HG02571 (cell line): ENCODE data around the gene DNAAF2.
"Not testable (repeated sequence)": the region's sequence is repeated elsewhere in the genome, so short reads cannot be mapped to it uniquely, and the experiment has no call there.

Experiments used
- ATAC-seq: cut with Tn5 transposase; IDR thresholded peaks from one replicate; pipeline ENCODE4 v1.9.1; 2021; ENCODE audit warnings: mild to moderate bottlenecking, moderate library complexity; ENCODE audit not compliant: unreplicated experiment

The DNAAF2 gene

DNA sequence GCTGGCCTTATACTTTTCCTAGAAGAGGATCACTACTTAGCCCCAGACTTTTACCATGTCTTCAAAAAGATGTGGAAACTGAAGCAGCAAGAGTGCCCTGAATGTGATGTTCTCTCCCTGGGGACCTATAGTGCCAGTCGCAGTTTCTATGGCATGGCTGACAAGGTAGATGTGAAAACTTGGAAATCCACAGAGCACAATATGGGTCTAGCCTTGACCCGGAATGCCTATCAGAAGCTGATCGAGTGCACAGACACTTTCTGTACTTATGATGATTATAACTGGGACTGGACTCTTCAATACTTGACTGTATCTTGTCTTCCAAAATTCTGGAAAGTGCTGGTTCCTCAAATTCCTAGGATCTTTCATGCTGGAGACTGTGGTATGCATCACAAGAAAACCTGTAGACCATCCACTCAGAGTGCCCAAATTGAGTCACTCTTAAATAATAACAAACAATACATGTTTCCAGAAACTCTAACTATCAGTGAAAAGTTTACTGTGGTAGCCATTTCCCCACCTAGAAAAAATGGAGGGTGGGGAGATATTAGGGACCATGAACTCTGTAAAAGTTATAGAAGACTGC is 12.9 kb downstream of the DNAAF2 start:
- no peak for ATAC-seq

DNA sequence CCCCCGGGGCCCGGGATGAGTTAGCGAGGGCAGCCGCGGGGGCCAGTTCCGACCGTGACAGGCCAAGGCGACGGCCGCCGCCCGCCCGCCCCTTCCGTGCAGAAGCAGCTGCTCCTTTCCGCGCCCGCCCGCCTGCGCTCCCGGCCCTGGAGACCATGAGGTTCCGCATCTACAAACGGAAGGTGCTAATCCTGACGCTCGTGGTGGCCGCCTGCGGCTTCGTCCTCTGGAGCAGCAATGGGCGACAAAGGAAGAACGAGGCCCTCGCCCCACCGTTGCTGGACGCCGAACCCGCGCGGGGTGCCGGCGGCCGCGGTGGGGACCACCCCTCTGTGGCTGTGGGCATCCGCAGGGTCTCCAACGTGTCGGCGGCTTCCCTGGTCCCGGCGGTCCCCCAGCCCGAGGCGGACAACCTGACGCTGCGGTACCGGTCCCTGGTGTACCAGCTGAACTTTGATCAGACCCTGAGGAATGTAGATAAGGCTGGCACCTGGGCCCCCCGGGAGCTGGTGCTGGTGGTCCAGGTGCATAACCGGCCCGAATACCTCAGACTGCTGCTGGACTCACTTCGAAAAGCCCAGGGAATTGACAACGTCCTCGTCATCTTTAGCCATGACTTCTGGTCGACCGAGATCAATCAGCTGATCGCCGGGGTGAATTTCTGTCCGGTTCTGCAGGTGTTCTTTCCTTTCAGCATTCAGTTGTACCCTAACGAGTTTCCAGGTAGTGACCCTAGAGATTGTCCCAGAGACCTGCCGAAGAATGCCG is 13.7 kb downstream of the DNAAF2 start:
- peak; percentile 28 for ATAC-seq

DNA sequence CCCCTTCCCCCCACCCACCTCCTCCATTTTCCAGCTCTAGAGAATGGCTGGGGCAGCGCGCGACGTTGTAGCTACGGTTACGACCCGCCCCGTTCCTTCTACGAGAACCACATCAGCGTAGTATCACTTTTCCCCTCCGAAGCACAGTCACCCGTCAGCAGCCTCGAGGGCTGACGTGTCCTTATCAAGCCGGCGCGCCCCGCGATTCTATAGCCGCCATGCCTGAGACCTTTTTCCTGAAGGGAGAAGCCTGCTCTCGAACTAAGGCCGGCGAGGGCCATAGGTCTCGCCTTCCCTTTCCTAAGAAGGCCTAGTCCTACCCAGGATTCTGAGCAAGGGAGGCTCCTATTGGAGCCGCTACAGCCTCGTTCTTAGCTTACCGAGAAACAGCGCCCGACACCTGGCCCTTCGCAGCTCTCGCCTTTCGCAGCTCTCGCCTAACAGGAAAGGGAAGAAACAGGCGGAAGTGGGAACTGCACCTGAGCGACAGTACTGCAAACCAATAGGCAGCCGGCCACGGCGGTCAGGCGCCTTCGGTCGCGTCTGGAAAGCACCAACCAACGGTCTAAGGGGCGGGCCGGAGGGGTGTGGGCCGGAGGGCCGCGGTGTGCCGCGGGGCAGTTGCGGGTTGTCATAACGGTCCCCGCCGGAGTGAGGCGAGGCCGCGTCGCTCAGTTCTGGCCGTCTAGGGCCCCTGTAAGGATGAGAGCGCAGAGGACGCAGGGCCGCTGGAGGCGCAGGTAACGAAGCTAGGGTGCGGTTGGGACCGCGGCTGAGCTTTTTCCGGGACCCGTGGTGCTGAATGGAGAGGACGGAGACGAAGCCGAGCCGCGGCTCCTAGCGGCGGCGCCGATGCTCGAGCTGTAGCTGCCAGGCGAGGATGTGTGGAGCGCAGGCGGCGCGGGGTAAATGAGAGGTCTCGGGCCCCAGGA is 14.6 kb downstream of the DNAAF2 start, which contains the start of the genes MGAT2 and RPL36AL:
Gene MGAT2, plus strand, starts transcription at position 618 of the 932 bp plus-strand sequence. CDS start 470 bp downstream, outside the sequence.
Gene RPL36AL, minus strand, starts transcription at position 445 of the 932 bp plus-strand sequence. CDS start 1,522 bp downstream, outside the sequence.
- ATAC-seq, result peak; percentile 94

DNA sequence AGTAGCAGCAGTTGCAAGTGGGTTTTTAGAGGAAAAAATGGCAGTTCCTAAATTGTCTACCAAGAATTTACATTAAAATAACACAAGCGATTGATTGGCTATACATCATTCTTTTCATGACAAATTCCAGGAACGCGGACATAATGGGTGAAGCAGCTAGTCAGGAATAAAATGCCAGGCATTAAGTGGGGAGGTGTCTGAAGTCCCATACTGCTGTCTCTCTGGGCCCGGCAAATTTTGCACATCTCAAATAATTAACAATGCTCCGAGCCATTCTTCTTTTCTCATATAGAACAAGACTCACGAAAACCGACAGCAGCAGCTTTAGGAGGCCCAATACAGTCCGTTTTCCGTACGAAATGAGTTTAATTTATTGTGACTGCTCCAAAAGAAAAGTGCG is 15.3 kb downstream of the DNAAF2 start:
- no peak for ATAC-seq

DNA sequence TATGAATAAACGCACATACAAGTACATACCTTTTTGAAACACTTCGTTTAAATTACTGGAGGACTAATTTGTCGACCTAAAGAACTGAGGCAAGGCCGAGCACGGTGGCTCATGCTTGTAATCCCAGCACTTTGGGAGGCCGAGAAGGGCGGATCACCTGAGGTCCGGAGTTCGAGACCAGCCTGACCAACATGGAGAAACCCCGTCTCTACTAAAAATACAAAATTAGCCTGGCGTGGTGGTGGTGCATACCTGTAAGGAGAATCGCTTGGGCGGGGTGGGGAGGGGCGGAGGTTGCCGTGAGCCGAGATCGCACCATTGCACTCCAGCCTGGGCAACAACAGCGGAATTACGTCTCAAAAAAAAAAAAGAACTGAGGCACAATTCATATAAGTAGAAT is 15.8 kb downstream of the DNAAF2 start:
- ATAC-seq, result not testable (repeated sequence)

DNA sequence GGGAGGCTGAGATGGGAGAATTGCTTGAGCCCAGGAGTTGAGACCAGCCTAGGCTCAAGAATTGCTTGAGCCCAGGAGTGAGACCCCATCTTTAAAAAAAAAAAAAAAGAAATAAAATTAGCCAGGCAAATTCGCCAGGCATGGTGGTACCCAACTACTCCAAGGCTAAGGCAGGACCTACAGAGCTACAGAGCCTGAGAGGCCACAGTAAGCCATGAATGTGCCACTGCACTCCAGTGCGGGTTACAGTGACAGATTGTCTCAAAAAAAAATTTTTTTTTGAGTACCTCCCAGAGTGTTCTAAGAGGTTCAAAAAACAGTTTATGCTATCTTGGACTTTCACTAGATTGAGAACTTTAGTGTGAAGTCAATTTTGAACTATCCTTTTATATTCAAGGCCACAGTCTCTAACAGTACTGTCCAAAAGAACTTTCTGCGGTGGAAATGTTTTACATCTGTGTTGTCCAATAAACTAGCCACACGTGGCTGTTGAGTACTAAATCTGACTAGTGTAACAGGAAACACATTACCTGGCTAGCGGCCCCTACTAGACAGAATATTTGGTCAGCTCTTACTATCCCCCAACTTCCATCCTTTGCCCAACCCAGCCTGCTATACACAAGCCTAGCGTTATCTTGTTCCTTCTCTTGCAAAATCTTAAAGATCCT is 17.1 kb downstream of the DNAAF2 start:
- ATAC-seq, result no peak

DNA sequence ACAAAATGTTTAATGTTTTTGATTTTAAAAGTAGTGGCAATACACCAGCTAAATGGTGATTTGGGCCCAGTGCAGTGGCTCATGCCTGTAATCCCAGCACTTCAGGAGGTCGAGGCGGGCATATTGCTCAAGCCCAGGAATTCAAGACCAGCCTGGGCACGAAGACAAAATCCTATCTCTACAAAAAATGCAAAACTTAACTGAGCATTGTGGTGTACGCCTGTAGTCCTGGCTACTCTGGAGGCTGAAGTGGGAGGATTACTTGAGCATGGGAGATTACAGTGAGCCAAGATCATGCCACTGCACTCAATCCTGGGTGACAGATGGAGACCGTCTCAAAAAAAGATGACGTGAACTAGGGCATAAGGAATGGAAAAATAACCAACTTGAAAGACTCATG is 19.3 kb downstream of the DNAAF2 start:
- ATAC-seq, result no peak

DNA sequence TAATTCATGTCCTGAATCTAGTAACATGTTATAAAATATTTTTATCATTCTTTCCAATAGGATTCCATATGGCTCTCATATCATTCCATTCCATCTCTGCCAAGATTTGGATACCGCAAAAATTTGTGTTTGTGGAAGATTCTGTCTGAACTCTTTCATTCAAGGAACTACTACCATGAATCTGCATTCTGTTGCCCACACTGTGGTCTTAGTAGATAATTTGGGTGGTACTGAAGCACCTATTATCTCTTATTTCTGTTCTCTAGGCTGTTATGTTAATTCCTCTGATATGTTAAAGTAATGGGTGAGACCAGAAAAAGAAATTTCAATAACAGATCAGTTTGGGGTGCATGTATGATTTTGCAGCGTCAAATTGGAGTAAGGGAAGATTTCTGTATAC is 20.8 kb downstream of the DNAAF2 start:
- no peak for ATAC-seq

DNA sequence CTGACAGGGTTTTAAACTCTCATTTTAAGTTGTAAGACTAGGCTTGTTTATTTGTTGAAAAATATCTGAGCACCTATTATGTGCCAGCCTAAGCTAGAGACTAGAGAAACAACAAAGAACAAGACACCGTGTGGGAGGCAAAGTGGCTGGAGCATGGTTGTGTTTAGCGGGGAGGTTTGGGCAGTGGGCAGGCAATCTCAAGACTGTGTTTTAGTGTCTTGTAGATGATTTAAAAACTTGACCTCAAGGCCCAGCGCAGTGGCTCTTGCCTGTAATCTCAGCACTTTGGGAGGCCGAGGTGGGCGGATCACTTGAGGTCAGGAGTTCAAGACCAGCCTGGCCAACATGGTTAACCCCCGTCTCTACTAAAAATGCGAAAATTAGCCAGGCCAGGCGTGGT is 22.4 kb downstream of the DNAAF2 start:
- no peak for ATAC-seq

DNA sequence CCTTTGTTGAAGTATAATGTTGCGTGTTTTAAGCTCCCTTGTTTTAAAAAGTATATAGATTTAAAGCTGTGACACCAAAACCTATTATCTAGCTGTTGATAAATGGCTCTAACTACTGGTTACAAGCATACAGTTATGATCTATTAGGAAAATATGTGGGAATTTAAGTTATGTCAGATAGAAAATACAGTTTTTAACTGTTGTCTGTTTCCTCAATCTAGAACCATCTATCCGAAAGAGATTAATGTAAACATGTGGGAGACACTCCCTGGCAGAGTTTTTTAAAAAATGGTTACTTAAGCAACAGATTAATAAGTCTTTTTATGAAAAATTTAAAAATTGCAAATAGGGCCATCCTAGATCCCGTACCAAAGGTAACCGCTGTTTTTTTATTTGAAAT is 22.8 kb downstream of the DNAAF2 start:
- no peak for ATAC-seq

DNA sequence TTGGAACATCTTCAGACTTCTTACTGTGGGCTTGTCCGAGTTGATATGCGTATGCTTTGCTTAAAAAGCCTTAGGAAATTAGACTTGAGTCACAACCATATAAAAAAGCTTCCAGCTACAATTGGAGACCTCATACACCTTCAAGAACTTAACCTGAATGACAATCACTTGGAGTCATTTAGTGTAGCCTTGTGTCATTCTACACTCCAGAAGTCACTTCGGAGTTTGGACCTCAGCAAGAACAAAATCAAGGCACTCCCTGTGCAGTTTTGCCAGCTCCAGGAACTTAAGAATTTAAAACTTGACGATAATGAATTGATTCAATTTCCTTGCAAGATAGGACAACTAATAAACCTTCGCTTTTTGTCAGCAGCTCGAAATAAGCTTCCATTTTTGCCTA is 27.5 kb downstream of the DNAAF2 start:
- no peak for ATAC-seq

DNA sequence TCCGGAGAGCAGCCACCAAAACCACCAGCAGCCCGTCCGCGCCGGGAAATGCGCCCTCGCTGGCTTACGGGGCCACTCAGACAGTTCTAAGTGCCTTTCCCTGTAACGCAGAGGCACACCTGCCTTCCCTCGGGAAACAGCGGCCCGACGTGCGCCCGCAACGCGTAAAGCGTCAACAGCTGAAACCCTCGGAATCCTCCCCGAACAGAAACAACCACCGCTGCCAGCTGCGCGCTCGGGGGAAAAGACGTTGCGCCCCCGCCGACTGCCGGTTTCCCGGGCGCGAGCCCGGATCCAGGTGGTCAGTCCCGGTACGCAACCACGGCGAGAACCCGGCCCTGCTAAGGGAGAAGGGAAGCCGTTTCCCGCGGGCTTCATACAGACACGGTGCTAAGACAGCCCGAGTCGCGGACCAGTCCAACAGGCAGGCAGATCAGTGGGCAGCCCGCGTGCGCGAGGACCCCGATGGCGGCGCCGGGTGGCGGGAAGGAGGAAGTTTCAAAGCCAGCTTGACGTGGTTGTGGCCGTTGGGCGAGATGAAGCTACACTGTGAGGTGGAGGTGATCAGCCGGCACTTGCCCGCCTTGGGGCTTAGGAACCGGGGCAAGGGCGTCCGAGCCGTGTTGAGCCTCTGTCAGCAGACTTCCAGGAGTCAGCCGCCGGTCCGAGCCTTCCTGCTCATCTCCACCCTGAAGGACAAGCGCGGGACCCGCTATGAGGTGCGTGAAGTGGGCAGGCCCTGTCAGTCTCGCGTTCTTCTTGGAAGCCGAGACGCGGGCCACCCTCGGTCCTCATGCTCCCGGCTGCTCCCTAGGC is 36.4 kb downstream of the DNAAF2 start, which contains the start of gene LRR1:
Gene LRR1, plus strand, starts transcription at position 456 of the 816 bp plus-strand sequence. Its CDS starts 81 bp downstream, at position 537.
- peak; percentile 54 for ATAC-seq

DNA sequence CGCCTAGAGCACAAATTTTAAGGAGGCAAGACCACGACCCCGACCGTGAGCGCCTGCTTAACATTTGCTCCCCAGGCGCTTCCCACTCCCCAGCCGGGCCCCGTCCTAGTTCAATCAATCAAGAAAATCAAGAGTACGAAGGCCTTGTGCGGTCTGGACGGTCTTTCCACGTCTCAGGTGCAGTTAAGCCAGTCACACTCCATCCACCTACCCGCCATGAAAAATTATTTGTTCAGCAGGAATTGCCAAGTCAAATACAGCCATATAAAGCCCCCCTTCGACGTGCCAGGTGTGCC is 36.9 kb downstream of the DNAAF2 start:
- no peak for ATAC-seq

DNA sequence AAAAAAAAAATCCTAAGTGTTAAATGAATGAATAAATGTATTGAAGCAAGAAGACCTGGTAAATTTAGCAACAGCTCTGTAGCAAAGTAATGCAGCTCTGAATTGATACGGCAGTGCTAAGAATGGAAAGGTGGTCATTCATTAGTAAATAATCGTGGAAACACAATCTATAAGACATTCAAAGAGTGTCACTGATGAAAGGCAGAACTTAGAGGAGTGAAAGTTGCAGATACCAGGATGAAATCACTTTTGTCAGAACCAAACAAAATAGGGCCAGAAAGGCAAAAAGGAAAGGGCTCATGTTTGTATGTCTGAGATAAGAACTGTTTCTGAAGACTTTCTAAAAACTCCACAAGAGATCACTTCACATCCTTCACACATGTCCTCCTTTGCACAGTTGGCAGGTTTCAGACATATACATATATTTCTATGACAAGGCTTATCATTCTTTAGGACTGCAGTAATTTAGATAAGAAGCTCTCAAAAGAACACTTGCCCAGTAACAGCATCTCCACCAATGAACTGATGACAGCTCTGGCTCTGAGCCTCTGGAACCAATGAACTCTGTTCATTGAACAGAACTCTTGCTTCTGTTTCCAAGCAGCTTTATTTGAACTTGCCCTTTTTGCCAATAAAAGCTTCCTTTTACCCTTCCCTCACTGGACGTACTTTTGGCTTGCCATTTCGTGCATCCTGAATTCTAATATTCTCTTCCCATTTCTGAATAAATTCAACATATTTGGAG is 40.5 kb downstream of the DNAAF2 start:
- no peak for ATAC-seq

DNA sequence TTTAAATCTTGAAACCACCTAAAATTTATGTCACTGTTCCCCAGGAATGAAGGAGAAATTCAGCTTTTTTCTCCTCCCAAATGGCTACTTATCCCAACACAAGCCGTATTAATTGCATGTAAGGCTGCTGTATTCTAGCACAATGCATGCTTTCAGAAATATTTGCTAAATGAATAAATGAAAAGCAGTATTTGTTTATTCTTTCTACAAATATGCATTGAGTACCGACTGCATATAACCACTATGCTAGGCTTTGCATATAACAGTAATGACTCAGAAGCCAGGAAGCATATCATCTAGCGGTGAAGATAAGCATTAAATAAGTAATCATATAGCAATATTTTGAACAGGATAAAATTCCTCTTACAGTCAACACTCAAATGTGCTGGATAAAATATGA is 42.0 kb downstream of the DNAAF2 start:
- no peak for ATAC-seq

DNA sequence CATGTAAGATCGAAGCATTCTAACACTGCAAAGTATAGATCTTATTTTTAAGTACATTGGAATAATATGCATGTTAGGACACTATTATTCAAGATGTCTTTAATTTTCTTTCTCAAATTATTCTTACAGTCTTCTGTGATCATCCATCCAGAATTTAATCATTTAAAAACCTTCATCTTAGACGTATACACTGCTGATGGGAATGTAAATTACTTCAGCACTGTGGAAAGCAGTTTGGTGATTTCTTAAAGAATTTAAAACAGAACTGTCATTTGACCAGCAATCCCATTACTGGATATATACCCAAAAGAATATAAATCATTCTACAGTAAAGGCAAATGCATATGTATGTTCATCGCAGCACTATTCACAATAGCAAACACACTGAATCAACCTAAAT is 45.7 kb downstream of the DNAAF2 start:
- ATAC-seq, result no peak

DNA sequence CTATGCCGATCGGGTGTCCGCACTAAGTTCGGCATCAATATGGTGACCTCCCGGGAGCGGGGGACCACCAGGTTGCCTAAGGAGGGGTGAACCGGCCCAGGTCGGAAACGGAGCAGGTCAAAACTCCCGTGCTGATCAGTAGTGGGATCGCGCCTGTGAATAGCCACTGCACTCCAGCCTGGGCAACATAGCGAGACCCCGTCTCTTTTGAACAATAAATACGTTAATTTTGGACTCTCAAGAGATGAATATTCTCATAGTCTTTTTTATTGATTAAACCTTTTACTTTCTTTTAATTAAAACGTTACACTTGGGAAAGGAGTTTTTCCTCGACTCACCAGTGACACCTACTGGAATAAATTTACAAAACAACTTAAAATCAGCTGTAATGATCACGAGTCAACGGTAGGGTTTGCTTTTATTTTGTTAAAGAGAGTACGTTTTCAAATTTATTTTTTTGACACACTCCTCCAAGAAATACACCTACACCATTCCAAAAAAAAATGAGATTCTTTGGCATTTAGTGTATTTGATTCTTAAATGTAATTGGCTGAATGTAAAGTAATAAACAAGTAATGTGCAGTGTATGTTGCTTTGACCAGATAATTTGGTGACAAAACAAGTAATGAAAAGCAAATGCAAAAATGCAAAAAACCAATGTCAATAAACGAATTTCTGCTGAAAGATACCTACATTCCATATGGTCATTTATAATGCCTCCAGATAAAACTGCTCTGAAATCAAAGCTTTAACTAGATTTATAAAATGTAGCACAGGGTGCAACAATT is 48.2 kb downstream of the DNAAF2 start:
- peak; percentile 19 for ATAC-seq

DNA sequence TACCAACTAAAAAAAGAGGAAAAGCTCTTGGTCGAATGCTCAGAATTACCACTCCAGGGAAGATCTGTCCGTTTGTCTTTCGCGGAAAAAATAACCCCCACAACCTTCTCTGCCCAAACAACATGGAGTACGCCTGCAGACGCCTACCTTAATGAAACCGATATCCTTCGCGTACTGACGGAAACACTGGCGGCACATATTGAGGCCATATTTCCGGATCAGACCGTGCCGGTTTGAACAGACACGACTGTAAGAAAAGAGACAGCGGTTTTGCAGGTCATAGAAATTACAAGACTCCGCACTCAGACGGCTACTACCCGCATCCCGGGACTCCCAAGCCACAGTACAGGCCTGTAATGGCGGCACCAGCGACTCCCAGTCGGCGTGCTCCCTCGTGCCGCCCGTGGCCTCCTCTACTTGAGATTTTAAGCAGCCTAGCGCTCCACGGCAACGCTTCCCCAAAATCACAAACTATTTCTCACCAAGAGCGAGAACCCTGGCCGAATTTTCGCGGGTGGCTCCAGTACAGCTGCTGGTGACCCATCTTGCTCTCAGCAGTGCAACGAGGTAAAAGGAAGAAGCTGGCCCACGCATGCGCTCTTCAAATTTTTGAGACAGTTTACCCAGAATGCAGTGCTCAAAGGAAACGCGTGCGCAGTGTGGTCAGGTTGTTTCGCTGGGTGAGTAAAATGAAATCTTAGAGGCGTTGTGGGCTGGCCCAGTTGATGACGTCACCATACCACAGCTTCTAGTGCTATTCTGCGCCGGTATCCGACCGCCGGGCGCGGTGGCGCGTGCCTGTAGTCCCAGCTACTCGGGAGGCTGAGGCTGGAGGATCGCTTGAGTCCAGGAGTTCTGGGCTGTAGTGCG is 49.0 kb downstream of the DNAAF2 start, which contains the start of gene RPS29:
Gene RPS29, minus strand, starts transcription at position 578 of the 870 bp plus-strand sequence. Its CDS starts 34 bp downstream, at position 544.
- ATAC-seq, result peak; percentile 91
